Mesothelial cell of epicardium (in vitro differentiated cells): ENCODE measurements around the gene SH2D3C. TPM values are rescaled to one million over a fixed set of nuclear protein-coding genes. Genes with fewer than 3 reads are reported as not detected.

Experiments
- DNase-seq, 2 experiments: peaks; one replicate each; pipeline ENCODE4 v3.0.0; 2021; ENCODE audit warnings: low spot score in 2 of 2; ENCODE audit not compliant: unreplicated experiment in 2 of 2
- H3K27ac Mint-ChIP-seq: 2 replicates; pipeline ENCODE4 v1.8.0; 2021; ENCODE audit warnings: mixed read lengths
- H3K27me3 Mint-ChIP-seq: 2 replicates; pipeline ENCODE4 v1.8.0; 2021; ENCODE audit warnings: low read depth, mixed read lengths
- H3K36me3 Mint-ChIP-seq: 2 replicates; pipeline ENCODE4 v1.8.0; 2021; ENCODE audit warnings: mixed read lengths
- H3K4me1 Mint-ChIP-seq: 2 replicates; pipeline ENCODE4 v1.8.0; 2021; ENCODE audit warnings: mixed read lengths
- H3K4me3 Mint-ChIP-seq: 2 replicates; pipeline ENCODE4 v1.8.0; 2021; ENCODE audit warnings: mild to moderate bottlenecking, moderate library complexity, mixed read lengths
- H3K9me3 Mint-ChIP-seq: 2 replicates; pipeline ENCODE4 v1.8.0; 2021; ENCODE audit warnings: mixed read lengths
- total RNA-seq: library from RNA; stranded (reverse); gene quantifications from 3 replicates; pipeline ENCODE4 v1.2.1, GENCODE V29; 2021
- TF ChIP-seq, protein P1 (sequence below): fragments of 200-600 bp; sonication (generic); IDR thresholded peaks from one replicate; pipeline ENCODE4 v1.5.0; 2021; ENCODE audit warnings: antibody characterized with exemption; ENCODE audit not compliant: unreplicated experiment

SH2D3C gene
- total RNA-seq, 1 donor from 2014 or later = 3.4 TPM

DNA sequence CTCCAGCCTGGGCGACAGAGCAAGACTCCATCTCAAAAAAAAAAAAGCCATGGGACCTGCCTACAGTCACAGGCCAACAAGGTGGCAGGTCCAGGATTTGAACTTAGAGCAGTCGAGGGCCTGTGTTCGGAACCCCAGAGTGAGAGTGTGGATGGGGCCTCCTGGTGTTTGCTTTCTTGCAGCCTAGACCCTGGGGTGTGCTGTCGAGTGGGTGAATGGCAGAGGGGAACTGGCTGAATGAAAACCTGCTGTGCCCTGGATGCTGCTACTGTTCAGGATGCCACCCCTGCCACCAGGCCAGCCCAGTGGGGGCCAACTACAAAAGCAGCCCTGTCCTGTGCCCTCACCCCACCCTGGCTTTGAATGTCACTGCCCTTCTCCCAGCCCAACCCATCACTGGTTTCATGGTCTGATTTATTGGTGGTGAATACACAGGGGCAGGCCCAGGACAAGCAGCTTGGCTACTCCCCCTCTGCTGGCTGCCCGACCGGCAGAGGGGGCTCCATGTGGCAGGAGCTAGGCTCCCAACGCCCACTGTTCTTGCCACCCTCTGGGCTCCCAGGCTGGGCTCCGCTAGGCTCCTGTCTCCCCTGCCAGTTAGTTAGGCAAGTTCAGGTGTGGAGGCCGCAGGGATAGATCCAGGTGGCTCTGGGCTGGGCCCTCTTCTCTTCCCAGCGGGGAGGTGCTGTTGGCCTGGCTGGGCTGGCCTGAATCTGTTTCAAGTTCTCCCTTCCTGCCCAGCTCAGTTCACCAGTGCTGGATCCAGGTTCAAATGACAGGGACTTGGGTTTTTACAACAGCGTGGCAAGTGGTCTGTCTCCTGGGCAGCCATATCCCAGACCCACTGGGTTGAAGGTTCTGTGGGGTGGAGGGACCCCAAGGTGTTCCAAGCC lies 36.4 kb upstream of the SH2D3C start:
- H3K36me3 Mint-ChIP-seq = peaks cover 4% of the 10 kb centered on the region
- no peaks in the 10 kb centered on the region for H3K27me3 Mint-ChIP-seq
- no peak for DNase-seq

DNA sequence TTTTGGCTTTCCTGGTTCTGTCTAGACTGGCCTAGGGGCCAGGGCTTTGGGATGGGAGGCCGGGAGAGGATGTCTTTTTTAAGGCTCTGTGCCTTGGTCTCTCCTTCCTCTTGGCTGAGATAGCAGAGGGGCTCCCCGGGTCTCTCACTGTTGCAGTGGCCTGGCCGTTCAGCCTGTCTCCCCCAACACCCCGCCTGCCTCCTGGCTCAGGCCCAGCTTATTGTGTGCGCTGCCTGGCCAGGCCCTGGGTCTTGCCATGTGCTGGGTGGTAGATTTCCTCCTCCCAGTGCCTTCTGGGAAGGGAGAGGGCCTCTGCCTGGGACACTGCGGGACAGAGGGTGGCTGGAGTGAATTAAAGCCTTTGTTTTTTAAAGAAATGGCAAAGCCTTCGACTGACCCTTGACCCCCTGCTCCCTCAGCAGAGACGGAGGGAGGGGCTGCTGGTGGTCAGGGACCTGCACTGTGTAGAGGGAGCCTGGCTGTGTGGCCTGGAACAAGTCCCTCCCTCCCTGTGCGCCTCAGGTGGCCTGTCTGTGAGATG lies 35.3 kb upstream of the SH2D3C start:
- Mint-ChIP-seq H3K27me3 (no peaks in the 10 kb centered on the region), H3K4me3 (no peak overlapping the region), H3K27ac (no peak overlapping the region), H3K4me1 (peaks cover 10% of the 10 kb centered on the region), H3K36me3 (peaks cover 4% of the 10 kb centered on the region), H3K9me3 (no peaks in the 10 kb centered on the region)
- DNase-seq = no peak
- TF ChIP-seq, protein P1, sequence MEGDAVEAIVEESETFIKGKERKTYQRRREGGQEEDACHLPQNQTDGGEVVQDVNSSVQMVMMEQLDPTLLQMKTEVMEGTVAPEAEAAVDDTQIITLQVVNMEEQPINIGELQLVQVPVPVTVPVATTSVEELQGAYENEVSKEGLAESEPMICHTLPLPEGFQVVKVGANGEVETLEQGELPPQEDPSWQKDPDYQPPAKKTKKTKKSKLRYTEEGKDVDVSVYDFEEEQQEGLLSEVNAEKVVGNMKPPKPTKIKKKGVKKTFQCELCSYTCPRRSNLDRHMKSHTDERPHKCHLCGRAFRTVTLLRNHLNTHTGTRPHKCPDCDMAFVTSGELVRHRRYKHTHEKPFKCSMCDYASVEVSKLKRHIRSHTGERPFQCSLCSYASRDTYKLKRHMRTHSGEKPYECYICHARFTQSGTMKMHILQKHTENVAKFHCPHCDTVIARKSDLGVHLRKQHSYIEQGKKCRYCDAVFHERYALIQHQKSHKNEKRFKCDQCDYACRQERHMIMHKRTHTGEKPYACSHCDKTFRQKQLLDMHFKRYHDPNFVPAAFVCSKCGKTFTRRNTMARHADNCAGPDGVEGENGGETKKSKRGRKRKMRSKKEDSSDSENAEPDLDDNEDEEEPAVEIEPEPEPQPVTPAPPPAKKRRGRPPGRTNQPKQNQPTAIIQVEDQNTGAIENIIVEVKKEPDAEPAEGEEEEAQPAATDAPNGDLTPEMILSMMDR = no peak

More for the DNA sequence above, 36.4 kb upstream of the SH2D3C start:
- H3K4me1 Mint-ChIP-seq = peaks cover 5% of the 10 kb centered on the region
- no peak overlapping the region for H3K4me3 Mint-ChIP-seq
- H3K27ac Mint-ChIP-seq = no peak overlapping the region
- no peaks in the 10 kb centered on the region for H3K9me3 Mint-ChIP-seq
- TF ChIP-seq, protein P1 = no peak

DNA sequence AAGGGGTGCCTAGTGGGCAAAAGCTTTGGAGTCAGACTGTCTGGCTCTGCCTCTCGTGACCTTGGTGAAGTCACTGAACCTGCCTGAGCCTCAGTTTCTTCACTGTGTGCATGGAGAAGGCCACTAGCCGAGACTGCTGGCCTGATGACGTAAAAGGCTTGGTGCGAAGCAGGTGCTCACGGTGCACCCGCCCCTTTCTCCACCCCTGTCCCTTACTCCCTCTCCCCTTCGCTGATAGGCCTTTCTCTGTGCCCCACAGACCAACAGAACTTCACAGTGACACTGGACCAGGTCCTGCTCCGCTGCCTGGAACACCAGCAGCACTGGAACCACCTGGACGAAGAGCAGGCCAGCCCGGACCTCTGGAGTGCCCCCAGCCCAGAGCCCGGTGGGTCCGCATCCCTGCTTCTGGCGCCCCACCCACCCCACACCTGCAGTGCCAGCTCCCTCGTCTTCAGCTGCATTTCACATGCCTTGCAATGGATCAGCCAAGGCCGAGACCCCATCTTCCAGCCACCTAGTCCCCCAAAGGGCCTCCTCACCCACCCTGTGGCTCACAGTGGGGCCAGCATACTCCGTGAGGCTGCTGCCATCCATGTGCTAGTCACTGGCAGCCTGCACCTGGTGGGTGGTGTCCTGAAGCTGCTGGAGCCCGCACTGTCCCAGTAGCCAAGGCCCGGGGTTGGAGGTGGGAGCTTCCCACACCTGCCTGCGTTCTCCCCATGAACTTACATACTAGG lies 34.6 kb upstream of the SH2D3C start:
- no peaks in the 10 kb centered on the region for H3K9me3 Mint-ChIP-seq
- H3K27me3 Mint-ChIP-seq = no peaks in the 10 kb centered on the region
- no peak overlapping the region for H3K4me3 Mint-ChIP-seq
- TF ChIP-seq, protein P1 = no peak
- H3K4me1 Mint-ChIP-seq = peaks cover 10% of the 10 kb centered on the region
- H3K36me3 Mint-ChIP-seq = peaks cover 4% of the 10 kb centered on the region
- DNase-seq = no peak
- no peak overlapping the region for H3K27ac Mint-ChIP-seq

DNA sequence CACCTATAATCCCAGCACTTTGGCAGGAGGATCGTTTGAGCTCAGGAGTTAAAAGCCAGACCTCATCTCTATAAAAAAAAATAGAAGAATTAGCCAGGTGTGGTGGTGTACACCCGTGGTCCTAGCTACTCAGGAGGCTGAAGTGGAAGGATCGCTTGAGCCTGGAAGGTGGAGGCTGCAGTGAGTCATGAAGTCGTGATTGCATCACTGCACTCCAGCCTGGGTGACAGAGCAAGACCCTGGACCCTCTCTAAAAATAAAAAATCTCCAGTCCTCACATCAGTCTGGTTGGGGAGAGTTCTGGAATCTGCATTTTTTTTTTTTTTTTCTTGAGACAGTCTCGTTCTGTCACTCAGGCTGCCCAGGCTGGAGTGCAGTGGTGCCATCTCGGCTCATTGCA lies 33.5 kb upstream of the SH2D3C start:
- Mint-ChIP-seq H3K9me3 (no peaks in the 10 kb centered on the region), H3K36me3 (peaks cover 8% of the 10 kb centered on the region), H3K27ac (no peak overlapping the region), H3K4me3 (no peak overlapping the region), H3K27me3 (no peaks in the 10 kb centered on the region), H3K4me1 (peaks cover 5% of the 10 kb centered on the region)
- no peak for DNase-seq
- TF ChIP-seq, protein P1 = no peak

DNA sequence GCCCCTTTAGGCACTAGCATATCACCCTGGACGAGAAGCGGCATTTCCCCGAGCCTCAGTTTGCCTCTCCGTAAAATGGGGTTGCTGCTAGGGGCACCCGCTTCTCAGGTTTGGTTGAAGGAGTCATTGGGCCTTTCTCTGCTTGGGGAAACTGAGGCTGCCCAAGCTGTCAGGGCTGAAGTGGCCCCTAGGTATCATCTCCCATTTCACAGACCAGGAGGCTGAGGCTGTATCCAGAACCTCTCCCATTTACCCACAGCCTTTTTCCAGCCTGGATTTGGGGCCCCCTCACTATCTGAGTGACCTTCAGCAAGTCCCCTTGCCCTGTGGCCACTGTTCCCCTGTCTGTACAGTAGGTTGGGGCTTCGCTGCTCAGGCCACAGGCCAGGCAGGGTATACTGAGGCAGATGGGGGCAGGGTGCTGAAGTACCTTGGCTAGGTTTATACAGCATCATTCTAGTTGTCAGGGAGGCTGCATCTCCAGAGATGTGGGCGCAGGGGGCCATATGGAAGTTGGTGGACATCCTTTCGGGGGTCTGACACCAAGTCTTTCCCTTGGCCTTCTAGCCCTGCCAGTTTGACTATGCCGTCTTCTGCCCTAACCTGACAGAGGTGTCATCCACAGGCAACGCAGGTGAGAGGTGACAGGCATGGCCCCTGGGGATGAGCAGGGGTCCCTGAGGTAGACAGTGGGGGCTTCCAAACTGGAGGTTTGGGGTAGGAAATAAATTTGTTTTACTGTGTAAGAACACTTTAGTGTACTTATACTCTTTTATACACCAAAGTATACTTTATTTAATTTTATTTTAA lies 32.1 kb upstream of the SH2D3C start:
- no peak for DNase-seq
- TF ChIP-seq, protein P1 = no peak
- no peak overlapping the region for H3K4me3 Mint-ChIP-seq
- no peaks in the 10 kb centered on the region for H3K9me3 Mint-ChIP-seq
- no peaks in the 10 kb centered on the region for H3K27me3 Mint-ChIP-seq
- H3K36me3 Mint-ChIP-seq = peaks cover 11% of the 10 kb centered on the region
- H3K27ac Mint-ChIP-seq = no peak overlapping the region
- H3K4me1 Mint-ChIP-seq = peaks cover 5% of the 10 kb centered on the region
